Gastrocnemius medialis (tissue), 4 donors: ENCODE results near the gene L1CAM. TPM values are rescaled to one million over a fixed set of nuclear protein-coding genes. Genes with fewer than 3 reads are reported as not detected.

Experiments
- ATAC-seq, 2 donors: fragments of 150-250 bp; one replicate each; pipeline ENCODE4 v1.9.1; 2016
- DNase-seq, 2 donors: peaks; one replicate each; pipeline ENCODE4 v3.0.0-alpha.2; 2019
- H3K27ac ChIP-seq, 4 donors: fragments of 200-600 bp; sonication (generic); 1 replicate in 1 of 4; 2 replicates in 3 of 4; pipeline ENCODE4 v1.5.1; 2016 to 2018; ENCODE audit warnings: mild to moderate bottlenecking in 2 of 4, moderate library complexity in 1 of 4
- H3K27me3 ChIP-seq, 3 donors: fragments of 200-600 bp; sonication (generic) in 2 of 3; 1 replicate in 1 of 3; 2 replicates in 2 of 3; pipeline versions ENCODE4 v1.5.1 to v1.6.0; 2016 to 2019; ENCODE audit warnings: mild to moderate bottlenecking in 1 of 3, moderate library complexity in 1 of 3
- H3K36me3 ChIP-seq, 2 donors: fragments of 200-600 bp; sonication (generic) in 1 of 2; one replicate each; pipeline ENCODE4 v1.5.1; 2017 to 2018
- H3K4me1 ChIP-seq, 2 donors: fragments of 200-600 bp; sonication (generic) in 1 of 2; one replicate each; pipeline ENCODE4 v1.5.1; 2016 to 2017; ENCODE audit warnings: mild to moderate bottlenecking in 2 of 2
- H3K4me3 ChIP-seq, 4 donors: fragments of 200-600 bp; sonication (generic) in 3 of 4; 1 replicate in 1 of 4; 2 replicates in 3 of 4; pipeline ENCODE4 v1.5.1; 2016 to 2019; ENCODE audit warnings: mild to moderate bottlenecking in 2 of 4
- H3K9me3 ChIP-seq, 3 donors: fragments of 200-600 bp; sonication (generic) in 2 of 3; 1 replicate in 1 of 3; 2 replicates in 2 of 3; pipeline ENCODE4 v1.5.1; 2016 to 2019
- POLR2A ChIP-seq, 2 donors: fragments of 450-650 bp; IDR thresholded peaks; one replicate each; pipeline ENCODE4 v1.6.1; 2017; ENCODE audit warnings: antibody characterized with exemption in 2 of 2, mild to moderate bottlenecking in 2 of 2, moderate library complexity in 2 of 2
- in situ Hi-C, 4 donors: fragments of 200-750 bp; cut with MboI; loops; one replicate each; pipeline versions ENCODE4 v1.15.0 to v1.8.0; 2017; ENCODE audit warnings: low sequenced_read_pairs in 4 of 4
- intact Hi-C: fragments of 100-400 bp; cut with DNase I; formaldehyde crosslinking; loops from one replicate; pipeline ENCODE4 v1.15.1; 2023; ENCODE audit warnings: low total_unique reads
- total RNA-seq, 4 donors: library from RNA; depleted of rRNA; stranded (reverse); fragments of >200 nt; gene quantifications; one replicate each; pipeline versions ENCODE4 v1.1.0 to v1.2.3, GENCODE V29; 2016
- TF ChIP-seq, protein P1 (sequence below), 5 experiments: fragments of 450-650 bp in 3 of 5; fragments of 200-600 bp in 2 of 5; sonication (generic) in 2 of 5; IDR thresholded peaks in 4 of 5; conservative IDR thresholded peaks in 1 of 5; 1 replicate in 4 of 5; 2 replicates in 1 of 5; pipeline ENCODE4 v1.5.1; 2016 to 2019; ENCODE audit warnings: antibody characterized with exemption in 5 of 5, mild to moderate bottlenecking in 3 of 5, moderate library complexity in 3 of 5

The L1CAM gene
- total RNA-seq, 4 donors from 2014 or later, result 0.05 to 0.62 (median 0.48) TPM

DNA sequence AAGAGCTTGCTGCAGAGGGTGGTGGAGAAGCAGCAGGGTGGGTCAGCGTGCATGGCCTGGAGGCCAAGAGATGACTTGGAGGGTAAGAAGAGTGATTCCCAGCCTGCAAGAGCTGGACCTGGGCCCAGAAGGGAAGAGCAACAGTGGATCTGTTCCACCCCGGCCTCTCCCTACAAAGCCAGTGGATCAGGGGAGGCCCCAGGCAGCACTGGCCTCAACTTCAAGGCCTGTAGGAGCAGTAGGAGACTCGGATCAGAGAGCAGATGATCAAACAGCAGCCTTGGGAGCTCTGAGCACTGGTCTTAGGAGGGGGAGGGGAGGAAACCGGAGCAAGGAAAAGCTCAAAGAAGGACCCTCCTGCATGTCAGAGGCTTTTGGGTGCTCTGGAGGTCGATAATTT is 7.6 kb downstream of the L1CAM start:
- TF ChIP-seq POLR2A (IDR thresholded peaks at IDR 0.05), result no peak
- TF ChIP-seq, protein P1, sequence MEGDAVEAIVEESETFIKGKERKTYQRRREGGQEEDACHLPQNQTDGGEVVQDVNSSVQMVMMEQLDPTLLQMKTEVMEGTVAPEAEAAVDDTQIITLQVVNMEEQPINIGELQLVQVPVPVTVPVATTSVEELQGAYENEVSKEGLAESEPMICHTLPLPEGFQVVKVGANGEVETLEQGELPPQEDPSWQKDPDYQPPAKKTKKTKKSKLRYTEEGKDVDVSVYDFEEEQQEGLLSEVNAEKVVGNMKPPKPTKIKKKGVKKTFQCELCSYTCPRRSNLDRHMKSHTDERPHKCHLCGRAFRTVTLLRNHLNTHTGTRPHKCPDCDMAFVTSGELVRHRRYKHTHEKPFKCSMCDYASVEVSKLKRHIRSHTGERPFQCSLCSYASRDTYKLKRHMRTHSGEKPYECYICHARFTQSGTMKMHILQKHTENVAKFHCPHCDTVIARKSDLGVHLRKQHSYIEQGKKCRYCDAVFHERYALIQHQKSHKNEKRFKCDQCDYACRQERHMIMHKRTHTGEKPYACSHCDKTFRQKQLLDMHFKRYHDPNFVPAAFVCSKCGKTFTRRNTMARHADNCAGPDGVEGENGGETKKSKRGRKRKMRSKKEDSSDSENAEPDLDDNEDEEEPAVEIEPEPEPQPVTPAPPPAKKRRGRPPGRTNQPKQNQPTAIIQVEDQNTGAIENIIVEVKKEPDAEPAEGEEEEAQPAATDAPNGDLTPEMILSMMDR (IDR thresholded peaks at IDR 0.05 in 4 of 5, conservative IDR thresholded peaks at IDR 0.05 in 1 of 5), result no peak
- ATAC-seq (no peak), DNase-seq (no peak)
- intact Hi-C loops, result no loop called here
- no peak overlapping the region for H3K27ac ChIP-seq
- H3K36me3 ChIP-seq, result no peaks in the 10 kb centered on the region
- H3K4me1 ChIP-seq, result no peaks in the 10 kb centered on the region
- in situ Hi-C loops, result no loop called here
- H3K9me3 ChIP-seq, result no peaks in the 10 kb centered on the region
- no peak overlapping the region for H3K4me3 ChIP-seq
- H3K27me3 ChIP-seq, result peaks cover 0 to 58% (median 21%) of the 10 kb centered on the region in 3 donors

DNA sequence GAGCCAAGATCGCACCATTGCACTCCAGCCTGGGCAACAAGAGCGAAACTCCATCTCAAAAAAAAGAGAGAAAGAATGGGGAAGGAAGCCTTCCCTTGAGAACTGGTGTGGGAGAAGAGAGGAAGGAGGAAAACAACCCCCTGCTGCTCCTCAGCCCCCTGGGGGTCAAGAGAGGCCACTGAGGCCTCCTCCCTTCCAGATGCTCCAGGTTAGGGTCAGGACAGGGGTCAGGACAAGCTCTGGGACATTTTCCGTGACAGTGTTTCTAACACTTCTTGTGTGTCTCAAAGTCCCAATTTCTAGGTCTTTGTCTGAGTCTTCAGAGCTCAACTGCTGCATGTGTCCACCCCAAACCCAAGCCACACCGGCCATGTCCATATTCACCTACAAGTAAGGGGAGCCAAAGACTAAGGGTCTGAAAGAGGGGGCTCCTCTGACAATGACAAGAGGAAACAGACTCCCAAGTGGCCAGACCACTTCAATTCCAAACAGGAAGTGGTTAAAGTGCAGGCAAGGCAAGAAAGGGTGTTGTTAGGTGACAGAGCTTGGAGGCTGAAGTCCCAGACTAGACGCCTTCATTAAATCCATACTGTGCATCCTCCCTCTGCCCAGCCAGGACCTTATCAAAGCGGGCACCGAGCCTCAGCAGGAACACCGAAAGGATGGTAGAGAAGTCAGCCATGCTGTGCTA is 8.3 kb downstream of the L1CAM start:
- Histone ChIP-seq H3K27me3 (peaks cover 0 to 51% (median 16%) of the 10 kb centered on the region in 3 donors), H3K9me3 (no peaks in the 10 kb centered on the region), H3K27ac (no peak overlapping the region), H3K4me1 (no peaks in the 10 kb centered on the region), H3K36me3 (no peaks in the 10 kb centered on the region), H3K4me3 (no peak overlapping the region)
- intact Hi-C loops, result no loop called here
- ATAC-seq, result no peak
- no peak for TF ChIP-seq POLR2A (IDR thresholded peaks at IDR 0.05)
- TF ChIP-seq, protein P1 (IDR thresholded peaks at IDR 0.05 in 4 of 5, conservative IDR thresholded peaks at IDR 0.05 in 1 of 5), result no peak
- DNase-seq, result no peak
- in situ Hi-C loops, result no loop called here

DNA sequence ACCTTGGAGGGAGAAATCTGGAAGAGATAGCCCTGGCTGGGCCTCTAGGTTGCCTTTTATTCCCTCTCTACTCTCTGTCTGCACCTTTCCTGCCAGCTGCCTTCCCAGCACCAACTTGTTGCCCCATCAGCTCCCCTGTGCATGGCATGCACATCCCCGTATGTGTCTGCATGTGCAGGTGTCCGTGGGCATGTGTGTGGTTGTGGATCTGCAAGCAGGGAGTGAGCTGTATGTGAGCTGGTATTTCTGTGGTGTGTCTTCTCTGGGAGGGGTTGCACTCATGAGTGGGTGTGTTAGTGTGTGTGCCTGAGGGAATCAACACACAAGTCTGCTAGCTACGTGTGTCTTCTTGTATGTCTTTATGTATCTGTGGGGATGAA is 9.9 kb downstream of the L1CAM start:
- no peak for ATAC-seq
- DNase-seq, result no peak
- no peaks in the 10 kb centered on the region for H3K9me3 ChIP-seq
- no peak for TF ChIP-seq POLR2A (IDR thresholded peaks at IDR 0.05)
- TF ChIP-seq, protein P1 (IDR thresholded peaks at IDR 0.05 in 4 of 5, conservative IDR thresholded peaks at IDR 0.05 in 1 of 5), result no peak
- no peaks in the 10 kb centered on the region for H3K36me3 ChIP-seq
- H3K27ac ChIP-seq, result no peak overlapping the region
- intact Hi-C loops (no loop called here), in situ Hi-C loops (no loop called here)
- H3K4me3 ChIP-seq, result no peak overlapping the region
- H3K4me1 ChIP-seq, result no peaks in the 10 kb centered on the region
- peaks cover 0 to 37% (median 13%) of the 10 kb centered on the region in 3 donors for H3K27me3 ChIP-seq

DNA sequence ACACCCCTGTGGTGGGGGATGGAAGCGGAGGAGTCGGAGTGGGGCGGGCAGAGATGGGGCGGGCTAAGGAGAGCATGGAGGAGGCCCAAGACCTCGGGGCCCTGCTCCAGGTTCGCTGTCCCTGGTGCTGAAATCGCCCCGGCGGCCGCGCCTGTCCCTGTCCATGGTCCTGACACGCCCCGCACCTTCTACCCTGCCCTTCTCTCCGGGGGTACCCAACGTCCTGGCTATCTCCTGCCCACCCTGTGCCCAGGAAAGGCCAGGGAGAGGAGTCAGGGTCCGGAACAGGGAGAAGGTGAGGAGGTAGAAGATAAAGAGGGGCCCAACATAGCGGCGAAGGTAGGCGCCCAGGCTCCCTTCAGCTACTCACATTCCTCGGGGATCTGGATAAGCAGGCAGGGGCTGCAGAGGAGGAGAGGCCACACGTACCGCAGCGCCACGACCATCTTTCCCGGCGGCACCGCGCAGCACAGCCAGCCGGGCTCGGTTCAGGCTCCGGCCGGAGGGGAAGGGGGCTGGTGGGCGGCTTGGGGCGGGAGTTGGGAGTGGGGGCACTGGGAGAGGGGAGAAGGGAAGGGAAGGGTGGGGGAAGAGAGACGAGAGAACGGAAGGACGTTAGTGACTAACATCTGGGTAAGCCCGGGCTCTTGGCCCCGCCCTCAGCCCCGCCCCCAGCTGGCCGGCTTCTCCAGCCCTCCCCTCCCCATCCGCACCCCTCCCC is 10.4 kb downstream of the L1CAM start:
- Histone ChIP-seq H3K27me3 (peaks cover 0 to 34% (median 13%) of the 10 kb centered on the region in 3 donors), H3K27ac (no peak overlapping the region), H3K9me3 (no peaks in the 10 kb centered on the region), H3K36me3 (no peaks in the 10 kb centered on the region), H3K4me1 (no peaks in the 10 kb centered on the region), H3K4me3 (no peak overlapping the region)
- no peak for DNase-seq
- ATAC-seq, result no peak
- TF ChIP-seq, protein P1 (IDR thresholded peaks at IDR 0.05 in 4 of 5, conservative IDR thresholded peaks at IDR 0.05 in 1 of 5), result no peak
- intact Hi-C loops, result no loop called here
- in situ Hi-C loops, result no loop called here
